Gastrocnemius medialis (tissue), 4 donors: ENCODE measurements around the gene RNASE4.

Source experiments
- POLR2A ChIP-seq, 2 donors: fragments of 450-650 bp; IDR thresholded peaks; one replicate each; pipeline ENCODE4 v1.6.1; 2017; ENCODE audit warnings: antibody characterized with exemption in 2 of 2, mild to moderate bottlenecking in 2 of 2, moderate library complexity in 2 of 2
- TF ChIP-seq, protein P1 (sequence below), 5 experiments: fragments of 450-650 bp in 3 of 5; fragments of 200-600 bp in 2 of 5; sonication (generic) in 2 of 5; IDR thresholded peaks in 4 of 5; conservative IDR thresholded peaks in 1 of 5; 1 replicate in 4 of 5; 2 replicates in 1 of 5; pipeline ENCODE4 v1.5.1; 2016 to 2019; ENCODE audit warnings: antibody characterized with exemption in 5 of 5, mild to moderate bottlenecking in 3 of 5, moderate library complexity in 3 of 5

DNA sequence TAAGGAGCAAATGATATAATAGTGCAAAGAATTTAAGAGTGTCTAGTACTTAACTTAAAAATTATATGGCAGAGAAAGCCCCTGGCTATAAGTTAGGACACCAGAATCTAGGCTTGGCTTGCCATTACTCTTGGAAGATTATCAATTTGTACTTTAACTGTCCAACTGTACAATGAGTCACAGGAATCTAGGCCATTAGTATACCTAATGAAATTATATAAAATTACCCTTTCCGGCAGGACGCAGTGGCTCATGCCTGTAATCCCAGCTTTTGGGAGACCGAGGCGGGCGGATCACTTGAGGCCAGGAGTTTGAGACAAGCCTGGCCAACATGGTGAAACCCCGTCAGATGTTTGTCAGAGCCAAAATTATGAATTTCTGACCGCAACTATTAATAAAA lies 42.2 kb upstream of the RNASE4 start:
- TF ChIP-seq, protein P1, sequence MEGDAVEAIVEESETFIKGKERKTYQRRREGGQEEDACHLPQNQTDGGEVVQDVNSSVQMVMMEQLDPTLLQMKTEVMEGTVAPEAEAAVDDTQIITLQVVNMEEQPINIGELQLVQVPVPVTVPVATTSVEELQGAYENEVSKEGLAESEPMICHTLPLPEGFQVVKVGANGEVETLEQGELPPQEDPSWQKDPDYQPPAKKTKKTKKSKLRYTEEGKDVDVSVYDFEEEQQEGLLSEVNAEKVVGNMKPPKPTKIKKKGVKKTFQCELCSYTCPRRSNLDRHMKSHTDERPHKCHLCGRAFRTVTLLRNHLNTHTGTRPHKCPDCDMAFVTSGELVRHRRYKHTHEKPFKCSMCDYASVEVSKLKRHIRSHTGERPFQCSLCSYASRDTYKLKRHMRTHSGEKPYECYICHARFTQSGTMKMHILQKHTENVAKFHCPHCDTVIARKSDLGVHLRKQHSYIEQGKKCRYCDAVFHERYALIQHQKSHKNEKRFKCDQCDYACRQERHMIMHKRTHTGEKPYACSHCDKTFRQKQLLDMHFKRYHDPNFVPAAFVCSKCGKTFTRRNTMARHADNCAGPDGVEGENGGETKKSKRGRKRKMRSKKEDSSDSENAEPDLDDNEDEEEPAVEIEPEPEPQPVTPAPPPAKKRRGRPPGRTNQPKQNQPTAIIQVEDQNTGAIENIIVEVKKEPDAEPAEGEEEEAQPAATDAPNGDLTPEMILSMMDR (IDR thresholded peaks at IDR 0.05 in 4 of 5, conservative IDR thresholded peaks at IDR 0.05 in 1 of 5) = no peak
- TF ChIP-seq POLR2A (IDR thresholded peaks at IDR 0.05) = no peak
